Measurements from ENCODE around the gene KIAA1328. TPM values are rescaled to one million over a fixed set of nuclear protein-coding genes. Genes with fewer than 3 reads are reported as not detected.

KIAA1328 gene
- total and polyA plus RNA-seq, 2 experiments from 2014 or later, result 3.8 to 11.5 TPM

DNA sequence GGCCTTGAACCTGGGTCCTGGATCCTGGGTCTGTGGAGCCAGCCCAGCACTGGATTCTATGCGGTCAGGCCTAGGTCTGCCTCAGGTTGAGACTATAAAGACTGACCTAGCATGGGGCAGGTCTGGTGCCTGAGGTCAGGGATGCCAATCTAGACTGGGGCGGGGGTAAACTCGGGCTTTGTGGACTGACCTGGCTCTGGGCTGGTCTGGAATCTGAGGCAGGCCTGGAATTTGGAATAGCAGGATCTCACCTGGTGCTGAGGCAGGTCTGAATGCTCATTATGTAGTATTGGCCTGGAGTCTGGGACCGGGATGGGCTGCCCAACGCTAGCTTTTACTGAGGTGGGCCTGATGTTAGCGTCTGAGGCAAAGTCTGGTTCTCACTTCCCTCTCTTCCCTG is 256.0 kb downstream of the KIAA1328 start:
- Histone ChIP-seq H3K36me3 (no peaks in the 10 kb centered on the region), H3K9me3 (ENCODE audit: low read depth) (no peaks in the 10 kb centered on the region), H3K4me1 (ENCODE audit: low read depth) (no peaks in the 10 kb centered on the region), H3K27me3 (no peaks in the 10 kb centered on the region), H3K27ac (no peak overlapping the region), H3K4me3 (no peak overlapping the region)
- no peak for DNase-seq (ENCODE audit: low read depth in 1 of 2, low spot score in 1 of 2)
- no peak for TF ChIP-seq CTCF (IDR thresholded peaks at IDR 0.05; ENCODE audit: low read depth, low read length)

GRCh38 chr18:37085362-37085761 is 256.4 kb downstream of the KIAA1328 start:
- no peak overlapping the region for H3K4me3 ChIP-seq
- no peak for TF ChIP-seq CTCF (IDR thresholded peaks at IDR 0.05; ENCODE audit: low read depth, low read length)
- H3K9me3 ChIP-seq (ENCODE audit: low read depth), result no peaks in the 10 kb centered on the region
- DNase-seq (ENCODE audit: low read depth in 1 of 2, low spot score in 1 of 2), result no peak
- H3K27ac ChIP-seq, result no peak overlapping the region
- H3K36me3 ChIP-seq, result no peaks in the 10 kb centered on the region
- H3K27me3 ChIP-seq, result no peaks in the 10 kb centered on the region
- H3K4me1 ChIP-seq (ENCODE audit: low read depth), result no peaks in the 10 kb centered on the region

DNA sequence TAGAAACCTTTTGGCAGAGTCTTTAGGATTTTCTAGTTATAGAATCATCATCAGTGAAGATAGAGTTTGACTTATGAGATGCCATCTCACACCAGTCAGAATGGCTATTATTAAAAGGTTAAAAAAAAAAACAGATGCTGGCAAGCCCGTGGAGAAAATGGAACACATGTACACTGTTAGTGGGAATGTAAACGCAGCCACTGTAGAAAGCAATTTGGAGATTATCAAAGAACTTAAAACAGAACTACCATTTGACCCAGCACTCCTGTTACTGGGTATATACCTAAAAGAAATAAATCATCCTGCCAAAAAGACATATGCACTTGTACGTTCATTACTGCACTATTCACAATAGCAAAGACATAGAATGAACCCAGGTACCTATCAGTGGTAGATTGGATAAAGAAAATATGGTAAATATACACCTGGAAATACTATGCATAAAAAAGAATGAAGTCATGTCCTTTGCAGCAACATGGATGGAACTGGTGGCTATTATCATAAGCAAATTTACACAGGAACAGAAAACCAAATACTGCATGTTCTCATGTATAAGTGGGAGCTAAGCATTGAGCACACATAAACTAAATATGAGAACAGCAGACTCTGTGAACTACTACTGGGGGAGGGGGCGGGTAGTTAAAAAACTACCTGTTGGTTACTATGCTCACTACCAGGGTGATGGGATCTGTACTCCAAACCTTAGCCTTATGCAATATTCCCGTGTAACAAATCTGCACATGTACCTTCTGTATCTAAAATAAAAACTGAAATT is 279.0 kb downstream of the KIAA1328 start:
- Histone ChIP-seq H3K9me3 (ENCODE audit: low read depth) (no peaks in the 10 kb centered on the region), H3K36me3 (no peaks in the 10 kb centered on the region), H3K4me1 (ENCODE audit: low read depth) (no peaks in the 10 kb centered on the region), H3K27ac (no peak overlapping the region), H3K4me3 (no peak overlapping the region), H3K27me3 (no peaks in the 10 kb centered on the region)
- no peak for DNase-seq (ENCODE audit: low read depth in 1 of 2, low spot score in 1 of 2)
- TF ChIP-seq CTCF (IDR thresholded peaks at IDR 0.05; ENCODE audit: low read depth, low read length), result no peak

DNA sequence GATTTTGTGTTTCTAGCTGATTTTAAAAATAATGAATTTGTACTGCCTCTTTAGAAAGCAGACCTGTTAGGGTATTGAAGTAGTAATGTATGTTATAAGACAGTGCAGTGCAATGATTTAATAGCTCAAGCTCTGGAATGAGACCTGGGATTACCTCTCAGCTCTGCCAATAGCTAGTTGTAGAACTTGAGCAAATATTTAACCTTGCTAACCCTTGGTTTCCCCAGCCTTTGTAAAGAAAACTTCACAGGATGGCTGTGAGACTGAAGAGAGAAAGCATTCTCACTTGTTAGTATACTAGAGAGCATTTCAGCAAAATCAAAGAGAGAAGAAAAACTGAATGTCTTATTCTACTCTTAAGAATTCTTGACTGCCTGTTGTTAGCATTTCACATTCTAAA is 293.9 kb downstream of the KIAA1328 start:
- no peak for TF ChIP-seq CTCF (IDR thresholded peaks at IDR 0.05; ENCODE audit: low read depth, low read length)
- no peak for DNase-seq (ENCODE audit: low read depth in 1 of 2, low spot score in 1 of 2)
- Histone ChIP-seq H3K4me3 (no peak overlapping the region), H3K27me3 (no peaks in the 10 kb centered on the region), H3K9me3 (ENCODE audit: low read depth) (no peaks in the 10 kb centered on the region), H3K36me3 (no peaks in the 10 kb centered on the region), H3K27ac (no peak overlapping the region), H3K4me1 (ENCODE audit: low read depth) (no peaks in the 10 kb centered on the region)

DNA sequence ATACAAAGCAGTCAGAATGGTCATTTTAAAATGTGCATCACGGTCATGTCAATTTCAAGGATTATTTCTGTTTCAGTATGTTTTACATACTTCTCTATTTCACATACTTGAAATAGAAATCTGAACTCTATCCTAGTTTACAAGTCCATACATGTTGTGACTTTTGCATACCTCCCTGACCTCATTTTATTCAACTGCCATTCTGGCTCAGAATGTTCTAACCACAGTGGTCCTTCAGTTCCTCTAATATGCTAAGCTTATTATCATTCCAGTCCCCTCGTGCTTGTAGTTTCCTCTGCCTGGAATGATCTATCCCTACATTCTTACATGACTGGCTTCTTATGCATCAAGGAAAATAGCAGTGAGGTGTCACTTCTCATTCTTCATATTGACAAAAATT is 295.6 kb downstream of the KIAA1328 start:
- Histone ChIP-seq H3K36me3 (no peaks in the 10 kb centered on the region), H3K4me1 (ENCODE audit: low read depth) (no peaks in the 10 kb centered on the region), H3K27me3 (no peaks in the 10 kb centered on the region), H3K4me3 (no peak overlapping the region), H3K27ac (no peak overlapping the region), H3K9me3 (ENCODE audit: low read depth) (no peaks in the 10 kb centered on the region)
- no peak for TF ChIP-seq CTCF (IDR thresholded peaks at IDR 0.05; ENCODE audit: low read depth, low read length)
- DNase-seq (ENCODE audit: low read depth in 1 of 2, low spot score in 1 of 2), result no peak
